NB4 (cell line): Measurements from ENCODE around the gene AWAT1.

Experiments used
- CTCF ChIP-seq: IDR thresholded peaks from one replicate; pipeline ENCODE4 v1.5.1; 2012; ENCODE audit warnings: low read depth, low read length
- MYC ChIP-seq: IDR thresholded peaks from 2 replicates; pipeline ENCODE4 v1.6.1; 2011; ENCODE audit warnings: low read depth, low read length
- POLR2A ChIP-seq: IDR thresholded peaks from 2 replicates; pipeline ENCODE4 v1.6.1; 2011; ENCODE audit warnings: mild to moderate bottlenecking; ENCODE audit not compliant: insufficient read length; ENCODE audit errors: extremely low read depth

- TF ChIP-seq CTCF: no peak
- no peak for TF ChIP-seq POLR2A
- no peak for TF ChIP-seq MYC
Measured at GRCh38 chrX:70253377-70254062, 19.1 kb downstream of the AWAT1 start.
